HL-60/S4 treated with retinoic acid at 250 ng/mL for 4 days and 3 days (cell line): ENCODE measurements around the gene MAP3K21.

Experiments
- in situ Hi-C: fragments of 300-500 bp; cut with MboI; formaldehyde crosslinking; loops from 2 replicates; pipeline ENCODE4 v1.7.0; 2022; ENCODE audit warnings: low sequenced_read_pairs

Gene MAP3K21

DNA sequence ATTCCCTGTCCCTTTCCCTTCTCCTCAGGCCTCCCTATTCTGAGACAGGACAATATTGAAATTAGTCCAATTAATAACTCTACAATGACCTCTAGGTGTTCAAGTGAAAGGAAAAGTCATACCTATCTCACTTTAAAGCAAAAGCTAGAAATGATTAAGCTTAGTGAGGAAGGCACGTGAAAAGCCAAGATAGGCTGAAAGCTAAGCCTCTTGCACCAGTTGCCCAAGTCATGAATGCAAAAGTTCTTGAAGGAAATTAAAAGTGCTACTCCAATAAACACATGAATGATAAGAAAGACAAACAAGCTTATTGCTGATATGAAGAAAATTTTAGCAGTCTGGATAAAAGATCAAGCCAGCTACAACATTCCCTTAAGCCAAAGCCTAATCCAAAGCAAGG, 3.8 kb upstream of the MAP3K21 start:
- in situ Hi-C loops = loop anchor here (25.0 kb wide), 1 partner anchor 739 kb away; no protein-coding TSS in a partner anchor

DNA sequence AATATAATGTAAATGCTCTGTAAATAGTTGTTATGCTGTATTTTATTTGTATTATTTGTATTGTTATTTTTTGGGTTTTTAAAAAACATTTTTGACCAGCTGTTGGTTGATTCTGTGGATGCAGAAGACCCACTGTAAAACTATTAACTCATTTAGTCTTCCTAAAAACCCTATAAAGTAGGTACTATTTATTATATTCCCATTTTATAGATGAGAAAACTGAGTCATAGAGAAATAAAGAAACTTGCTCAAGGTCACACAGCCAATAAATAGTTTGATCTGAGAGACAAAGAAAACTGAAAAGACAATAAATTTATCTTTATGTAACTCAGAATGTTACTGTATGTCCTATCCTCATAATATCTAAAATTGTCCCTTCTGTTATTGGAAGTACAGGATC, 1.2 kb upstream of the MAP3K21 start:
- in situ Hi-C loops = no loop called here

DNA sequence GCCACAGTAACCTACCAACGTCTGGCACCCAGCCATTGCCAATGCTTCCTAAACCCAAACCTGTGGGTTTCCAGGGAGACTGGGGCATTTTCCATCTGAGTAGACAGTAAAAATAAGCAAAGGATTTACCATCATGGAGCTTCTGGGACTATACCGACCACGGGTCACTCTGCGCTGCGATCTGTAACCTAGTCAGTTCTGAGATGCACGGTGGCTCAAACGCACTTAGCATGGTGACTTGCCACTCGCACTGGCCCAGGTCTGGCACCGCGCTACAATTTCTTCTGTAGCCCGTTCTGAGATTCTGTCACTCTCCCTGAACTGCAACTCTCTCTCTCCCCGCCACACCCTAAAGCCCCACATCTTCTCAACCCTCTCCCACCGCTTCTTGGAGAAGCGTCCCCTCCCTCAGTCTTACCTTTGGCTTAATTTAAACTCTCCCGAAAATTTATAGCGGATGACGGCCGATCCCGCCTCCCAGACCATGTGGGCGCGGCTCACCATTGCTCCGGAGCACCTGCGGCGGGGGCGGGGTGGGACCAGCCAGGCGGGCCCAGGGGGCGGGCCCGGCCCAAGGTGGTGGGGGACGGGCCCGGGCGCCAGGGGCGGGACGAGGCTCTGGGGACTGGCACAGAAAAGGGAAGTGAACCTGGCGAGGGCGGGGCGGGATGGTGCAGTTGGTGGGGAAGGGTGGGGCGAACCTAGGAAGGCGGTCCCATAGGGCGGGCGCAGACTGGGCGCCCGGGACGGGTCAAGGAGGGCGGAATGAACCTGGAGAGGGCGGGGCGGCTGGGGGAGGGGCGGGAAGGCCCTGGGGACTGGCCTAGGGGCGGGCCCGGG, 493 bp upstream of the MAP3K21 start:
- in situ Hi-C loops = no loop called here

DNA sequence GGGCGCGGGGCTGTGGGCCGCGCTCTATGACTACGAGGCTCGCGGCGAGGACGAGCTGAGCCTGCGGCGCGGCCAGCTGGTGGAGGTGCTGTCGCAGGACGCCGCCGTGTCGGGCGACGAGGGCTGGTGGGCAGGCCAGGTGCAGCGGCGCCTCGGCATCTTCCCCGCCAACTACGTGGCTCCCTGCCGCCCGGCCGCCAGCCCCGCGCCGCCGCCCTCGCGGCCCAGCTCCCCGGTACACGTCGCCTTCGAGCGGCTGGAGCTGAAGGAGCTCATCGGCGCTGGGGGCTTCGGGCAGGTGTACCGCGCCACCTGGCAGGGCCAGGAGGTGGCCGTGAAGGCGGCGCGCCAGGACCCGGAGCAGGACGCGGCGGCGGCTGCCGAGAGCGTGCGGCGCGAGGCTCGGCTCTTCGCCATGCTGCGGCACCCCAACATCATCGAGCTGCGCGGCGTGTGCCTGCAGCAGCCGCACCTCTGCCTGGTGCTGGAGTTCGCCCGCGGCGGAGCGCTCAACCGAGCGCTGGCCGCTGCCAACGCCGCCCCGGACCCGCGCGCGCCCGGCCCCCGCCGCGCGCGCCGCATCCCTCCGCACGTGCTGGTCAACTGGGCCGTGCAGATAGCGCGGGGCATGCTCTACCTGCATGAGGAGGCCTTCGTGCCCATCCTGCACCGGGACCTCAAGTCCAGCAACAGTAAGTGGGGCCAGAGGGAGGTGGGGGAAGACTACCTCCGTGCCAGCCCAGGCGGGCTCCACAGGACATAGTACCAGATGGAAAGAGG, 808 bp downstream of the MAP3K21 start:
- in situ Hi-C loops = no loop called here

DNA sequence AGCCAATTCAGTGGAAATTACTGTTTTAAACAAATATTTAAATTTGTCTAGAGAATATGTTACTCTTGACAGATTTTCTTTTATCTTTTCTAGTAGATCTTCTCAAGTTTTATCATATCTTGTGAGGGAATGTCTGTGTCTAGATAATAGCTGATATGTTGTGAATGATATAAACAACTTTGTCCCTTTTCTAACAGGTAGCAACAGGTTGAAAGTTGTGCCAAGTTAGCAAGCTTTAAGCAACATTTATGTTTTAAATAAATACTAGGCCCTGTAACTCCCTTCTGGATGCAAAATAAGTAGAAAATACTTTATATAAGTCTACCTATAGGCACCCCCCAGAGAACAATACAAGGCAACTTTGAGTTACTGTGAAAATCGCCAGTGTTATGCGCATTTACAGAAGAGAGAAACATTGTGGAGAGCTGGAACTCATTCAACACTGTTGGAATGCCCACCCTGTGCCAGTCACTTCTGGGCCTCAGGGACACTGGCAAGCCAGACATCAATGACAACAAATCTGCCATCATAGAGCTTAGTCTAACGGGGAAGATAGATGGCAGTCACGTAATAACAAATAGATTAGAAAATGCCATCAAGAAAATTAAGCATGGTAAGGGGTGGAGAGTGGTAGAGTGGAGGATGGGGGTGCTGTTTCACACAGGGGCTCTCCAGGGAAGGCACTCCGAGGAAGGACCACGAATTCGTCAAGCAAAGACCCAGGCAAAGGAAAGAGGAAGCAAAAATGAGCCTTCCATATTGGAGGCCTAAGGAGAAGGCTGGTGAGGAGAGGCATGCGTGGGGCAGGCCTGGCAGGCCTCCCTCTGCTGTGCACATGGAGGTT, 4.4 kb downstream of the MAP3K21 start:
- in situ Hi-C loops = no loop called here

DNA sequence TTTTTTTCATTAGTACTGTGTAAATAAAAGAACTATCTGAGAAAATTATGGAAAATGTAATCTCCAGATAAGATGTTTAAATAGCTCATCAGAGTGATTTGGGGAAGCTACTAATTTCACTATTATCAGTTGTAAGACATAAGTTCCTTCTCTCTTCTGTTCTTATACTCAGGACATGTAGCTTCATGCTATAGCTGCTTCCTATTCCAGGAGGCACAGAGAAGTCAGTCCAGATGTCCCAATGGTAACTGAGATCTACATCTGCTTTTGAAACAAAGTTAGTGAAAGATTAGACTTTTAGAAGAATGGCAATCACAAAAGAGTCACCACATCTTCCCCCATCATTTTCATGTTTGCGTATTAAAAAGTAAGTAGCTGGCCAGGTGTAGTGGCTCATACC, 5.6 kb downstream of the MAP3K21 start:
- in situ Hi-C loops = no loop called here

DNA sequence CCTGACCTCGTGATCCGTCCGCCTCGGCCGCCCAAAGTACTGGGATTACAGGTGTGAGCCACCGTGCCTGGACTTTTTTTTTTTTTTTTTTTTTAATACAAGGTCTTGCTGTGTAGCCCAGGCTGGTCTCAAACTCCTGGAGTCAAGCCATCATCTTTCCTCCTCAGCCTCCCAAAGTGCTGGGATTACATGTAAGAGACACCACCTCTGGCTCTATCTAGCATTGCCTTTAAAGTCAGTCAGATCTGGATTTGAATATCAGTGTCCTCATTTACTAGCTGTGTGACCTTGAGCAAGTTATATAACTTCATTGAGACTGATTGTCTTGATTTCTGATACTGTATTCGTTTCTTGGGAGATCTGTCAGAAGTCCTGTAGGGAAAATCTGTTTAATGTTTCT, 6.6 kb downstream of the MAP3K21 start:
- in situ Hi-C loops = no loop called here

DNA sequence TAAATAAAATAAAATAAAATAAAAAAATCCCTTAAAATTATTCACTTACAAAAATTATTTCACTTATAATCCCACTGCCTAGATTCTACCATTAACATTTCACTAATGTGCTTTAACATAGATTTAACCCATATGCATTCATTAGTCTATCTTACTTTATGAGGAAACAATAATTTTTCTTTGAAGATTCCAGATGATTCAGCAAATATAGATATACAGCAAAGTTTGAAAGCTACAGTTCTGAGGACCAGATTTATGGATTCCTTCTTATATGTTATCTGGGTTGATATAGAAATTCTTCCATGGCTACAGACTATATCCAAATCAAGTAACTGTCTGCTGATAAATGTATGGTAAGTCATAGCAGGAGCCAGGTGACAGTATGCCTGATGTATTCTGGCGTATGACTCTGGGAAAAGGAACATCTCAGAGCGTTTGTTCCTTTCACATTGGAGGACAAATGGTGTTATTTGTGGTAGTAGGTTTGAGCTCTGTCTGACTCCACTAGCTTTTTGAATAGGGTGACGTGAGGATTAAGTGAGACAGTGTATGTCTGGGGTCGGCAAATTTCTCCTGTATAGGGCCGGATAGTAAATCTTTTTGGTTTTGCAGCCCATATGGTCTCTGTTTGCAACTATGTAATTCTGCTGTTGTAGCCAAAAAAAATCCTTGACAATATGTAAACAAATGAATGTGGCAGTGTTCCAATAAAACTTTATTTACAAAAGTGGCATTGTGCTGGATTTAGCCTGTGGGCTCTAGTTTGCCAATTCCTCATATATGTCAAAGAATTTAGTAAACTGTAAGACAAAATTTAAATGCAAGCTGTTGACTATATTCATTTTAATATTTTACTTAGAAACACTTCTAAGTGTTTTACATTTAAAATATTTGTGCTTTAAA, 9.3 kb downstream of the MAP3K21 start:
- in situ Hi-C loops = no loop called here

DNA sequence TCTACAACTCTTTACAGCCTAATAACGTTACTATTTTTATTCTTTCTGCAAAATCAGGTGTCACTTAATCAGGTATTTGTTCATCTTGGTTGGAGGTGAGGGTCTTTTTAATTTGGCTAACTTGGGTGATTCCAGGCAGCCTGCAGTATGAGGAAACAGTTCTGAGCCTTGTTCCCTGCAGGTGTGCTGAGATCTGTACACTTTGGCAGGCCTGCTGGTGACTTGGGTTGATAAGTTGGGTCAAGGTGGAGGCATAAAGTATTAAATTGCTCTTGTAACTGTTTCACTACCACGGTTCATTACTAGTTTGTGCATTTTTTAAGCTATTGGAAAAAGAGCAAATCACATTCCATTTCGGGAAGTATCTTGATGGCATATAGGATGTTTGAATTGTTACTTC, 10.0 kb downstream of the MAP3K21 start:
- in situ Hi-C loops = no loop called here

DNA sequence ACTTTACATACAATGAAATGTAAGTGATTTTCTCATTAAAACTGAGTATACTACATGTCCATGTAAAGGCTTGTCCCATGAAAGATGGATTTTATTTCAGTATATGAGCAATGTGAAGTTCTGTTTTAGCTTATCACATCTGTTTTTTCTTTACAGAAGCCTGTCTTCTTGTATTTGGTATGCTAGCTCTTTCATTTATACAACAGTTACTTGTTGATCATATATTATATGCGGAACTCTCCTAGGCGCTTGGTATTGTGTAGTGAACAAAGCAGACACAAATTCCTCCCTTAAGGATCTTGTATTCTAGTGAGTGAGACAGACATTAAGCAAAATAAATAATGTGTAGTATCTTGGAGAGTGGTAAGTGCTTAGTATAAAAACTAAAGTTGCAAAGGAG, 10.6 kb downstream of the MAP3K21 start:
- in situ Hi-C loops = no loop called here

DNA sequence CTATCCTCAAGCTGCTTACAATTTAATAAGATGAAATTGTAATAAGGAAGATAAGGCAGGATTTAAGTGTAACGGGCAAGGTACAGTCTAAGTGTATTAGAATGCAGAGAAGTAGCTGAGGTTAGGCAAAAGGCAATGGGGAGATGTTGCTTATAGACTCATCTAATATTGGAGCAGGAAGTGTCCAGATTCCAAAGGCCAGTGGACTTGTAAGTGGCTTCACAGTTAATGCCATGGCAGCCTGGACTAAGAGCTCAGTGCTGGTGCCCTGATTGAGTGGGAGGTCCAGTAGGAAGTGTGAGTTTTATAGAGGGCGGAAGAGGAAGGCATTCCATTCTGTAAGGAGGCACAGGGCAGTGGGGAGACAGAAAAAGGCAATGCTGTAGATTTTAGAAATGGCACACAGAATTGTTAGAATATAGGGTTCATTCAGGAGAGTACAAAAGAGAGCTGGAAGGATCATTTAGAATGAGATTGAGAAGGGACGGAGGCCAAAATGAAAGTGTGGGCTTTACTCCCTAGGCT, 12.6 kb downstream of the MAP3K21 start:
- in situ Hi-C loops = no loop called here

DNA sequence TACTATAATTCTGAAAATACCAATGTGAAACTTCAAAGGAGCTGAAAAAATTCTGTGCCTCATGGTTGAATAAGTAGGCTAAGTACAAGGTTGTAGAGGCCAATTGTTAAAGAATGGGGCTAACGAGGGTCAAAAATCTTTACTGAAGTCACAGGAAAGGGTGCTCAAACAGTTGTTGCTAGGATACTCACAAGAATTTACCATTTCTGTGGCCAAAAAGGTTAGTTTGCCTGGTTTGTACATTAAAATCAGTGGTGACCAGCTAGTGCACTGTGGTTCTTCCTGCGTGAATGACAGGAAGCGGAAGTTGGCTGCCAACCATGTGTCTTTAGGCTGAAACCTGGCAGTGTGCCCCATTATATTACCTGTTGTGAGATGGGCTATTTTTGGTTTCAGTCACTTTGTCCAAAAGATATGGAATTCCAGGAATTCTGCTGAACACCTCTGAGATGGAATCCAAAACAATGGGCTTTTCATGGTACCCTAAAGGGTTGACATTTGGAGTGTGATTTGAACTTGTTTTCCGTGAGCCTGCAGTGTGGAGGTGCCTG, 13.5 kb downstream of the MAP3K21 start:
- in situ Hi-C loops = no loop called here

DNA sequence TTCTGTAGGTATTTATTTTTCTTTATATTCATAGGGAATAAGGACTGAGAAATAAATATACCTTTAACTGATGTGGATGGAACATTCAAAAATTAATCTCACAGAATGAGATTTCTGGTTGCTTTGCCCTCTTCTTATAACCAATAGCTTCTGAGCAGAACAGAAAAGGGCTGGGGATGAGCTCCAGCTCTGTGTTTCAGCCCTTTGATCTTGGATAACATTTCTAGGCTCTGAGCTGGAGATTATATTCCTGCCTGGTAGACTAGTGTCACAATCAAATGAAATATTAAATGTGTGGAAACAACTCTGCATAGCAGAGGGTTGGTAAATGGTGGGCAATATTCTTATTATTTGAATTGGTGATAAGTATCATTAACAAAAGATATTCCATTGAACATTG, 14.6 kb downstream of the MAP3K21 start:
- in situ Hi-C loops = no loop called here

DNA sequence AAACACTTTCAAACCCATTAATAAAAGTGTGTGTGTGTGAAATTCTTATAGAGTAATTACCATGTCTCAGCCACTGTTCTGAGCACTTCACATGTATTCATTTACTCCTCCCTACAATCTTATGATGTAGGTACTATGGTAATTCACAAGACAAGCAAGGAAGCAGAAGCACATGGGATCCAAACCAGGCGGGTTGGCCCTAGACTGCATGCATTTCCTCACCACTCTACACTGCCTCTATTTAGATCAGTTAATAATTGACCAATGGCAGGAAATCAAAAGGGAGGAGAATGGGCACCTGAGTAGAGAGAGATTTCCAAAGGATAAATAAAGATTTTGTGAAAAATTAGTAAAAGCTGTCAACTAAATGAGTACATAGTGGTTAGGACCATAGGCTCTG, 15.7 kb downstream of the MAP3K21 start:
- in situ Hi-C loops = no loop called here

DNA sequence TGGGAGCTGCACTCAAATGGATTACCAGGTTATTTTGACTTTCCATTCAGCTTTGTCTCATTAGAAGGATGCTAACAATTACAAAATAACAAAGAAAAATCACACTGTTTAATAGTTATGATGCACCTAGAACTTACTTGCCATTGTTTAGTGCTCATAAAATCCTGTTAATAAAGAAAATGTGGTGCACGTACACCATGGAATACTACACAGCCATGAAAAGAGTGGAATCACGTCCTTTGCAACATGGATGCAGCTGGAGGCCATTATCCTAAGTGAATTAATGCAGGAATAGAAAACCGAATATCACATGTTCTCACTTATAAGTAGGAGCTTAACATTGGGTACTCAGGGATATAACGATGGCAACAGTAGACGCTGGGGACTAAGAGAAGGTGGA, 19.8 kb downstream of the MAP3K21 start:
- in situ Hi-C loops = no loop called here

DNA sequence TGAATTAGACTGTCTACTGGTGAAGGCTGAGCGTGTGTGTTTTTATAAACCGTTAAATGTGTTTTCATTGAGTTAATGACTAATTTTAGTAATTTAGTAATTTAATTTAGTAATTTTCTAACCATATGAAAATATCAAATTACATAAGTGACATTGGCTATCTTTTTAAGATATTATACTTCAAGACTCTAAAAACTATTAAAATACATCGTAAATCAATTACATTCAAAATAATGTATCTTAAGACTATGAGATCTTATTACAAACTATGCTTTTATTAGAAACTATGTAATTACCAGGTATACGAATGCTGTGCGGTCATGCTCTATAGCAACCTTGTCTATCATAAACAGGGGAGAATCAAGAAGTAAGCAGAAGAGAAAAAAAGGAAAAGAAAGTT, 21.6 kb downstream of the MAP3K21 start:
- in situ Hi-C loops = no loop called here

DNA sequence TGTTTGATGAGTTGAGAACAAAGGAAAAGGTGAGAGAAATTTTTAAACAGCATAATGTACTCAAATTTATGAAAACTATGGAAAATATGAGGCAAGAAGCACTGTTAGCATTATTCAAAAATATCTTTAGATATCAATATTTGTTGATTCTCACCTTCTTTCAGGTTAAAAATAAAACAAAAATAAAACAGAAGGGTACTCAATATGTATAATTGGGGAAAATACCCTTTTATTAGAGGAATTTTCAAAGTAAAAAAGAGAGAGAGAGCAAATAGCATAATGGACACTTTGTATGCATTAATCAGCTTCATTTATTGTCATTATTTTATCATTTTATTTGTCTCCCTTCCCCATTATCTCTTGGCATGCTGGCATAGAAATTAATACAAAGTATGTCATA, 27.5 kb downstream of the MAP3K21 start:
- in situ Hi-C loops = no loop called here

DNA sequence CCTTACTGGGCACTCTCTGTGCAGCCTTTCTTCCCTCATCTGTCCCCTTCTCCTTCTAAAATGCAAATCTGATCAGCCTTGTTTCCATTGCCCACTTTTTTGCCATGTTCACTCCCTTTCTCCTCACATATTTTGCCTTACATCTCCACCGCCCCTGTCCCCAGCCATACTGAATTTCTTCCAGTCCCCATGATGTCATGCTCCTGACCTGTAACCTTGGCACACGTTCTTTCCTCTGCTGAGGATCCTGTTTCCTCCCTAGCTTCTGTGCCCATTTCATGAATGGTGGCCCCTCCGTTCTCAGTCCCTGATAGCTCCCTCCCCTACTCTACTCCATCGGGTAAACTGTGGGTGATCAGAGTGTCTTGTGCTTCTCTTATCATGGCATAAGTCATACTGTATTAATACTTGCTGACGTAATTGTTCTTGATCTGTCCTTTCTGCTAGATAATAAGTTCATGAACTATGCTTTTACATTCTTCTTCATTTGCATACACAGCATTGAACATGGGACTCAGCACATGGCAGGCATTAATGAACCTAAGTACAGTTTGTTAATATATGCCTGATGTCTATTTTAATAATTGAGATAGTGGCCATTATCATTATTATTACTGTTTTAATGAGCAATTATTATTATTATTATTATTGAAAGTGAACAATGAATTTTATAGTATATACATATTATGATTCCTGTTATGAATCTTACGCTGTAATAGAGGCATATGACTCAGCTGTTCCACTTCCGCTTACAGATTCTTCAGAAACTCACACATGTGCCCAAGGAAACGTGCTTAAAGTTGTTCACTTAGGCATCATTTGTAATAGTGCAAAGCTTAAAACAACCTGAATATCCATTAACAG, 28.5 kb downstream of the MAP3K21 start:
- in situ Hi-C loops = no loop called here

DNA sequence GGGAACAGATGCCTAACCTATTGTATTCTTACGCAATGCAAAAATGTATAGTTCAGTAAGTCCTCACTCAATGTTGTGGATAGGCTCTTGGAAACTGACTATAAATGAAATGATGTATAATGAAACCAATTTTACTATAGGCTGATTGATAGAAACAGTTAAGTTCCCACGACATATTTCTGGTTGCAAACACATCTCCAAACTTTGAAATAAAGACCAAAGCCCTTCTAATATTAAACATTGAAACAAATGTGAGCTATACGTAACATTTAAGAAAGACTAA, 29.1 kb downstream of the MAP3K21 start:
- in situ Hi-C loops = no loop called here
